ENCODE results near the gene ZNF302.

- TF ChIP-seq POLR2AphosphoS5 (IDR thresholded peaks at IDR 0.05; ENCODE audit: borderline replicate concordance, low read depth, low read length) = no peak
- TF ChIP-seq EZH2 (IDR thresholded peaks at IDR 0.05) = no peak
These were observed 15.1 kb downstream of the ZNF302 start for GRCh38 chr19:34692549-34692948.

Data from SK-N-MC (cell line).